Stomach (tissue), 4 donors: ENCODE data around the gene CARHSP1.
"Not testable (repeated sequence)": the region's sequence is repeated elsewhere in the genome, so short reads cannot be mapped to it uniquely, and the experiment has no call there.

Experiments used
- CTCF ChIP-seq, 7 experiments: fragments of 450-650 bp in 4 of 7; fragments of 200-600 bp in 3 of 7; sonication (generic) in 3 of 7; IDR thresholded peaks; one replicate each; pipeline ENCODE4 v1.5.1; 2016 to 2019; ENCODE audit warnings: antibody characterized with exemption in 7 of 7, control low read depth in 2 of 7, mild to moderate bottlenecking in 1 of 7
- POLR2A ChIP-seq, 4 donors: fragments of 450-650 bp; IDR thresholded peaks; one replicate each; pipeline ENCODE4 v1.6.1; 2016; ENCODE audit warnings: antibody characterized with exemption in 4 of 4, control low read depth in 2 of 4, mild to moderate bottlenecking in 1 of 4, moderate library complexity in 1 of 4
- POLR2AphosphoS5 ChIP-seq, 3 donors: sonication (generic); formaldehyde crosslinking; IDR thresholded peaks; one replicate each; pipeline ENCODE4 v1.6.1; 2016; ENCODE audit warnings: antibody characterized with exemption in 3 of 3

DNA sequence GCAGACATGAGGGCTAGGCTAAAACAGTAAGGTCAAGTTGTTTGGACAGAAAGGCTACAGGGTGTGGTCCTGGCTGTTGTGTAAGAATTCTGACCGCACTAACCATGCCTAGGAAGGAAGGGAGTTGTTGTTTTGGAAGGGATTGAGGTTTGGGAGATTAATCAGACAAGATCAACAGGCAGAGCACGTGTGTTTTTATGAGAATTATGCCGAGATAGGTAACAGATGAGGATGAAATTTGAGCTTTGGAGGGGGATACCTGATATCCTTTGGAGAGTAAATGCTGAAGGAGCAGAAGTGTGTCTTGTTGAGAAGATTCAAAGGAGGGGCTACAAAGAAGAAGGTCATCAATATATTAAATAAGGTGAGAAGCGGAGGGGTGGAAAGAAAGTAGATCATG lies 26.8 kb downstream of the CARHSP1 start:
- TF ChIP-seq CTCF, POLR2A, POLR2AphosphoS5 (IDR thresholded peaks at IDR 0.05): not testable (repeated sequence)
